ENCODE measurements around the gene RFPL3.

The RFPL3 gene

GRCh38 chr22:32319861-32320406 lies 37.7 kb upstream of the RFPL3 start:
- TF ChIP-seq TAF1 (IDR thresholded peaks at IDR 0.05; ENCODE audit: borderline replicate concordance, insufficient read depth, low read length), result no peak
- TF ChIP-seq SIN3A (IDR thresholded peaks at IDR 0.05; ENCODE audit: borderline replicate concordance, insufficient read depth, low read length), result no peak

- TF ChIP-seq FOXP2 (optimal IDR thresholded peaks at IDR 0.05; ENCODE audit: borderline replicate concordance, extremely low read depth, extremely low read length, insufficient read depth) (no peak), POLR2AphosphoS5 (IDR thresholded peaks at IDR 0.05; ENCODE audit: low read depth, low read length) (no peak)
Measured at GRCh38 chr22:32322986-32323385, 34.7 kb upstream of the RFPL3 start.

- TF ChIP-seq REST (IDR thresholded peaks at IDR 0.05; ENCODE audit: insufficient read depth in 1 of 2, low read depth in 2 of 2, low read length in 2 of 2) (no peak), POLR2AphosphoS5 (IDR thresholded peaks at IDR 0.05; ENCODE audit: low read depth, low read length) (no peak), TAF1 (IDR thresholded peaks at IDR 0.05; ENCODE audit: borderline replicate concordance, insufficient read depth, low read length) (no peak), FOXP2 (optimal IDR thresholded peaks at IDR 0.05; ENCODE audit: borderline replicate concordance, extremely low read depth, extremely low read length, insufficient read depth) (no peak), SIN3A (IDR thresholded peaks at IDR 0.05; ENCODE audit: borderline replicate concordance, insufficient read depth, low read length) (no peak)
Measured at GRCh38 chr22:32323513-32324164, 34.0 kb upstream of the RFPL3 start.

GRCh38 chr22:32324505-32325415 lies 32.9 kb upstream of the RFPL3 start:
- TF ChIP-seq TAF1 (IDR thresholded peaks at IDR 0.05; ENCODE audit: borderline replicate concordance, insufficient read depth, low read length) (no peak), POLR2AphosphoS5 (IDR thresholded peaks at IDR 0.05; ENCODE audit: low read depth, low read length) (no peak), SIN3A (IDR thresholded peaks at IDR 0.05; ENCODE audit: borderline replicate concordance, insufficient read depth, low read length) (no peak), FOXP2 (optimal IDR thresholded peaks at IDR 0.05; ENCODE audit: borderline replicate concordance, extremely low read depth, extremely low read length, insufficient read depth) (no peak), REST (IDR thresholded peaks at IDR 0.05; ENCODE audit: insufficient read depth in 1 of 2, low read depth in 2 of 2, low read length in 2 of 2) (no peak)

- TF ChIP-seq REST (IDR thresholded peaks at IDR 0.05; ENCODE audit: insufficient read depth in 1 of 2, low read depth in 2 of 2, low read length in 2 of 2) (no peak), TAF1 (IDR thresholded peaks at IDR 0.05; ENCODE audit: borderline replicate concordance, insufficient read depth, low read length) (no peak), POLR2AphosphoS5 (IDR thresholded peaks at IDR 0.05; ENCODE audit: low read depth, low read length) (no peak), SIN3A (IDR thresholded peaks at IDR 0.05; ENCODE audit: borderline replicate concordance, insufficient read depth, low read length) (no peak), FOXP2 (optimal IDR thresholded peaks at IDR 0.05; ENCODE audit: borderline replicate concordance, extremely low read depth, extremely low read length, insufficient read depth) (no peak)
Measured at GRCh38 chr22:32325416-32325801, 32.3 kb upstream of the RFPL3 start.

Measured in PFSK-1 (cell line).